Measurements from ENCODE around the gene KRAS. TPM values are rescaled to one million over a fixed set of nuclear protein-coding genes. Genes with fewer than 3 reads are reported as not detected.

The KRAS gene
- total RNA-seq, 2 experiments from 2014 or later = 17.0 to 19.0 TPM

DNA sequence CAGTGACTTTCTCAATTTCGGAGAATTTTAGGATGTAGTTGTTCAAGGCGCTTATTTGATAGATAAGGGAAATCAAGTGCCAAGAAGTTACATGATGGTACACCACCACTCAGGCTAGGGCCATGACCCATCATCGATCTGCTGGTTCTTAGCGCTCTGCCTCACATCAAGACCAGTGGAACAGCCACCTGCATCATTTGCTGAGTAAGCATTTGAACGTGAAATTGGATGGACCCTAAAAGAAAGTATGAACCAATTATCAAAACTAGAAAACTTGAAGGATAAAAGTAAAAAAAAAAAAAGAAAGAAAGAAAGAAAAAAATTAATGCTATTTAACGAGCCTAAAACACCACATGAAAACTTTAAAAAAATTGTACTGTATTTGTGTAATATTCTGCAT, 27.5 kb upstream of the KRAS start:
- ChIA-PET POLR2A (no interaction called here), CTCF (interaction anchor here (1.0 kb wide), 1 partner anchor 109 kb away, joined by 5 read pairs; no protein-coding TSS in a partner anchor)
- ATAC-seq = no peak
- no peaks in the 10 kb centered on the region for H3K9me3 Mint-ChIP-seq
- TF ChIP-seq, protein P1, sequence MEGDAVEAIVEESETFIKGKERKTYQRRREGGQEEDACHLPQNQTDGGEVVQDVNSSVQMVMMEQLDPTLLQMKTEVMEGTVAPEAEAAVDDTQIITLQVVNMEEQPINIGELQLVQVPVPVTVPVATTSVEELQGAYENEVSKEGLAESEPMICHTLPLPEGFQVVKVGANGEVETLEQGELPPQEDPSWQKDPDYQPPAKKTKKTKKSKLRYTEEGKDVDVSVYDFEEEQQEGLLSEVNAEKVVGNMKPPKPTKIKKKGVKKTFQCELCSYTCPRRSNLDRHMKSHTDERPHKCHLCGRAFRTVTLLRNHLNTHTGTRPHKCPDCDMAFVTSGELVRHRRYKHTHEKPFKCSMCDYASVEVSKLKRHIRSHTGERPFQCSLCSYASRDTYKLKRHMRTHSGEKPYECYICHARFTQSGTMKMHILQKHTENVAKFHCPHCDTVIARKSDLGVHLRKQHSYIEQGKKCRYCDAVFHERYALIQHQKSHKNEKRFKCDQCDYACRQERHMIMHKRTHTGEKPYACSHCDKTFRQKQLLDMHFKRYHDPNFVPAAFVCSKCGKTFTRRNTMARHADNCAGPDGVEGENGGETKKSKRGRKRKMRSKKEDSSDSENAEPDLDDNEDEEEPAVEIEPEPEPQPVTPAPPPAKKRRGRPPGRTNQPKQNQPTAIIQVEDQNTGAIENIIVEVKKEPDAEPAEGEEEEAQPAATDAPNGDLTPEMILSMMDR (IDR thresholded peaks at IDR 0.05) = no peak
- H3K36me3 Mint-ChIP-seq (ENCODE audit: low read depth) = no peaks in the 10 kb centered on the region
- H3K27me3 Mint-ChIP-seq = no peaks in the 10 kb centered on the region
- intact Hi-C loops (cut with micrococcal nuclease) = no loop called here
- no peak for DNase-seq
- no peak overlapping the region for H3K4me3 Mint-ChIP-seq
- peaks cover 33% of the 10 kb centered on the region for H3K4me1 Mint-ChIP-seq (ENCODE audit: low read depth)
- no peak overlapping the region for H3K27ac Mint-ChIP-seq

DNA sequence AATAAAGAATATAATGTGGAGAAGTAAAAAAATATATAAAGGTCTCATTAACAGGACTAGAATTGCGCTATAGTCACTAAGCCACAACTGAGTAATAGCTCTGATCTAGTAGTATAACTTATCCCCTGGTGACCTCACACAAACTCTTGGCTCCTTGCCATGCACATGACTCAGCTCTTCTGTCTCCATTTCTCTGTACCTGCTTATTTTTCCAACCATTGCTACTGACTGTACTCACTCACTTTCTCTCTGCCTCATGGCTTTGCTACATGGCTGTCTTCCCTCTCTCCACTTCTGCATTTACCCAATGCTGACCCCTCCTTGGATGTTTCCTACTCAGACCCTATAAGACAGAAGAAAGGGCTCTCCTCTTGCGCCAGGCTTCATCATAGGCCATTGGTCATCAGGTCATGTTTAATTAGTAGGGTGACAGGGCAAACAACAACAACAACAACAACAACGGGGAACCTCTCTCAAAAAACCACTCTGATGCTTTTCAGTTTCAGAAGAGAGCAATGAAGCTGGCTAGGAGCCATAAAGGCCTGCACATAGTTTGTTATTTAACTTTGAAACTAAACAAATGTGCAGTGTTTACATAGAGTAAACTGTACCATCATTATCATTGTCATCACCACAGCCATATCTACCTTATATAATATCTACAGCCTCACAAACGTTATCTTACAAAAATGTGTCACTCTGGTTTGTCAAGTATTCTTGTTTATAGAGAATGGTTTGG, 25.6 kb upstream of the KRAS start:
- ATAC-seq (peak; percentile 94), DNase-seq (peak; percentile 86)
- Mint-ChIP-seq H3K4me1 (ENCODE audit: low read depth) (peaks cover 21% of the 10 kb centered on the region), H3K27ac (no peak overlapping the region), H3K9me3 (no peaks in the 10 kb centered on the region), H3K27me3 (no peaks in the 10 kb centered on the region), H3K4me3 (no peak overlapping the region), H3K36me3 (ENCODE audit: low read depth) (no peaks in the 10 kb centered on the region)
- intact Hi-C loops (cut with micrococcal nuclease) = no loop called here
- TF ChIP-seq, protein P1 (IDR thresholded peaks at IDR 0.05) = no peak
- CTCF ChIA-PET = interaction anchor here (1.0 to 1.4 kb wide), 2 partner anchors 8 to 35 kb away, joined by 3 to 9 read pairs; no protein-coding TSS in a partner anchor
- POLR2A ChIA-PET = interaction anchor here (1.0 kb wide), 1 partner anchor 111 kb away, joined by 3 read pairs; no protein-coding TSS in a partner anchor

DNA sequence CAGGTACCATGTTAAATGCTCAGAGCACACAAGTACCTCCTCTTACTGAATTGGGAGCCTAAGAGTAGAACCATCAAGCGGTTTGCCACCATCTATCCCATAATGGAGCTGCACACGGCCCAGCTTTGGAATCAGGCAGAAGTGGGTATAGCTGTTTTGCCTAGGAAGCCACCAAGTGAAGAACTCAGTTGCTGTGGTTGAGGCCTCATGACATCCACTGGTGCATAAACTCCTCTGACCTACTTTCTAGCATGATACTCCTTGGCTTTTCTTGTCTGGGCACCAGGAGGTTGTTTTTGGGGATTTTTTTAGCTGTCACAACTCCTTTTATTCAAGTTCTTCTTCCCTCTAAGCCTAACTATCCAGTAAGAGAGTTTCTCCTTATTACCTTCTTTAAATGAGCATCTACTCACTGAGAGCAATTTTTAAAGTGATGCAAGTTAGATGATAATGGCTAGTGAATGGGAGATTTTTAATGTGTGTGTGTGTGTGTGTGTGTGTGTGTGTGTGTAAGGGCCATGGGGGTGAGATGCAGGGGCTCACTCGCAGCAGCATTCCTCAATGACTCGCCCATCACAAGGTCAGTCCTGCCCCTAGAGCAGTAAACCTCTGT, 20.9 kb upstream of the KRAS start:
- DNase-seq (no peak), ATAC-seq (no peak)
- H3K9me3 Mint-ChIP-seq = no peaks in the 10 kb centered on the region
- peaks cover 10% of the 10 kb centered on the region for H3K4me1 Mint-ChIP-seq (ENCODE audit: low read depth)
- H3K27ac Mint-ChIP-seq = no peak overlapping the region
- ChIA-PET CTCF (interaction anchor here (1.3 kb wide), 1 partner anchor 17 kb away, joined by 3 read pairs; no protein-coding TSS in a partner anchor), POLR2A (no interaction called here)
- no peaks in the 10 kb centered on the region for H3K36me3 Mint-ChIP-seq (ENCODE audit: low read depth)
- TF ChIP-seq, protein P1 (IDR thresholded peaks at IDR 0.05) = no peak
- no peaks in the 10 kb centered on the region for H3K27me3 Mint-ChIP-seq
- intact Hi-C loops (cut with micrococcal nuclease) = no loop called here
- H3K4me3 Mint-ChIP-seq = no peak overlapping the region

DNA sequence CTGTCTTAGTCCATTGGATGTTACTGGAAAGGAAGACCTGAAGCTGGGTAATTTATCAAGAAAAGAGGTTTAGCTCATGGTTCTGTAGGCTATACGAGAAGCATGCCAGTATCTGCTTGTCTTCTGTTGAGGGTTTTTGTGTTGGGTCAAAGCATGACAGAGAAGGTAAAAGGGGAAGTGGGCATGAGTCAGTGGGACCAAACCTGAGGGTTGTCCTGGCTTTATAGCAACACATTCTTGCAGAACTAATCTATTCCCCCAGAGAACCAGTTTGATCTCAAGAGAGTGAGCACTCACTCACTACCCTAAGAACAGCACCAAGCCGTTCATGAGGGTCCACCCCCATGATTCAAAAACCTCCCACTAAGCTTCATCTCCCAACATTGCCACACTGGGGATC, 19.0 kb upstream of the KRAS start:
- H3K27me3 Mint-ChIP-seq = no peaks in the 10 kb centered on the region
- peaks cover 6% of the 10 kb centered on the region for H3K4me1 Mint-ChIP-seq (ENCODE audit: low read depth)
- intact Hi-C loops (cut with micrococcal nuclease) = no loop called here
- H3K4me3 Mint-ChIP-seq = no peak overlapping the region
- ChIA-PET CTCF (interaction anchor here (0.9 to 1.8 kb wide), 3 partner anchors 10 to 118 kb away, joined by 3 to 6 read pairs (median 6); no protein-coding TSS in a partner anchor), POLR2A (no interaction called here)
- H3K9me3 Mint-ChIP-seq = no peaks in the 10 kb centered on the region
- H3K27ac Mint-ChIP-seq = no peak overlapping the region
- TF ChIP-seq, protein P1 (IDR thresholded peaks at IDR 0.05) = no peak
- DNase-seq (no peak), ATAC-seq (peak; percentile 34)
- no peaks in the 10 kb centered on the region for H3K36me3 Mint-ChIP-seq (ENCODE audit: low read depth)

DNA sequence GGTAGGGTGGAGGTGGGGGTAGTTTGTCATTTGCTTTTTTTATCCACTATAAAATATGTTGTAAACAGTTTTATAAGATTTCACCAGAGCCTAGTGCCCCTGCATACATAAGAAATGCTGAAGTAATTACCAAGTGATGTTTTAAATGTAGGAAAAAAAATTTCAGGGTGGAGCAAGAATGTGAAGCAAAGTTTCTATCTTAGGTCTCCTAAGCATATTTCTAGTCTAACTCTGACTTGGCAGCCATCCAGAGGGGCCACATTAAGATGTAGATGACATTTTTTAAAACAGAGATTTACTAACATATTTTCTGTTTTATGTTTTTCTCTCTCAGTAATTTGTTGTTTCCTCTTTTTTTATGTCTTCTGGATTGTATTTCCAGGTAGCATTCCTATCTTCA, 15.8 kb upstream of the KRAS start:
- ATAC-seq = no peak
- ChIA-PET POLR2A (no interaction called here), CTCF (no interaction called here)
- H3K4me1 Mint-ChIP-seq (ENCODE audit: low read depth) = peaks cover 6% of the 10 kb centered on the region
- no peak for DNase-seq
- H3K27me3 Mint-ChIP-seq = no peaks in the 10 kb centered on the region
- TF ChIP-seq, protein P1 (IDR thresholded peaks at IDR 0.05) = no peak
- no peak overlapping the region for H3K4me3 Mint-ChIP-seq
- intact Hi-C loops (cut with micrococcal nuclease) = no loop called here
- no peaks in the 10 kb centered on the region for H3K36me3 Mint-ChIP-seq (ENCODE audit: low read depth)
- no peaks in the 10 kb centered on the region for H3K9me3 Mint-ChIP-seq
- no peak overlapping the region for H3K27ac Mint-ChIP-seq

Measured in activated CD8-positive, alpha-beta T cell treated with anti-CD3 and anti-CD28 coated beads for 36 hours (primary cell).